ENCODE data around the gene ADAM12. TPM values are rescaled to one million over a fixed set of nuclear protein-coding genes. Genes with fewer than 3 reads are reported as not detected.

The ADAM12 gene, protein sequence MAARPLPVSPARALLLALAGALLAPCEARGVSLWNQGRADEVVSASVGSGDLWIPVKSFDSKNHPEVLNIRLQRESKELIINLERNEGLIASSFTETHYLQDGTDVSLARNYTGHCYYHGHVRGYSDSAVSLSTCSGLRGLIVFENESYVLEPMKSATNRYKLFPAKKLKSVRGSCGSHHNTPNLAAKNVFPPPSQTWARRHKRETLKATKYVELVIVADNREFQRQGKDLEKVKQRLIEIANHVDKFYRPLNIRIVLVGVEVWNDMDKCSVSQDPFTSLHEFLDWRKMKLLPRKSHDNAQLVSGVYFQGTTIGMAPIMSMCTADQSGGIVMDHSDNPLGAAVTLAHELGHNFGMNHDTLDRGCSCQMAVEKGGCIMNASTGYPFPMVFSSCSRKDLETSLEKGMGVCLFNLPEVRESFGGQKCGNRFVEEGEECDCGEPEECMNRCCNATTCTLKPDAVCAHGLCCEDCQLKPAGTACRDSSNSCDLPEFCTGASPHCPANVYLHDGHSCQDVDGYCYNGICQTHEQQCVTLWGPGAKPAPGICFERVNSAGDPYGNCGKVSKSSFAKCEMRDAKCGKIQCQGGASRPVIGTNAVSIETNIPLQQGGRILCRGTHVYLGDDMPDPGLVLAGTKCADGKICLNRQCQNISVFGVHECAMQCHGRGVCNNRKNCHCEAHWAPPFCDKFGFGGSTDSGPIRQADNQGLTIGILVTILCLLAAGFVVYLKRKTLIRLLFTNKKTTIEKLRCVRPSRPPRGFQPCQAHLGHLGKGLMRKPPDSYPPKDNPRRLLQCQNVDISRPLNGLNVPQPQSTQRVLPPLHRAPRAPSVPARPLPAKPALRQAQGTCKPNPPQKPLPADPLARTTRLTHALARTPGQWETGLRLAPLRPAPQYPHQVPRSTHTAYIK
- total RNA-seq (under 1 TPM; 0.14 to 0.82 (median 0.46) TPM), polyA plus RNA-seq (under 1 TPM in 2 of 3 donors, not detected in 1; under 0.01 to 0.80 TPM)

DNA sequence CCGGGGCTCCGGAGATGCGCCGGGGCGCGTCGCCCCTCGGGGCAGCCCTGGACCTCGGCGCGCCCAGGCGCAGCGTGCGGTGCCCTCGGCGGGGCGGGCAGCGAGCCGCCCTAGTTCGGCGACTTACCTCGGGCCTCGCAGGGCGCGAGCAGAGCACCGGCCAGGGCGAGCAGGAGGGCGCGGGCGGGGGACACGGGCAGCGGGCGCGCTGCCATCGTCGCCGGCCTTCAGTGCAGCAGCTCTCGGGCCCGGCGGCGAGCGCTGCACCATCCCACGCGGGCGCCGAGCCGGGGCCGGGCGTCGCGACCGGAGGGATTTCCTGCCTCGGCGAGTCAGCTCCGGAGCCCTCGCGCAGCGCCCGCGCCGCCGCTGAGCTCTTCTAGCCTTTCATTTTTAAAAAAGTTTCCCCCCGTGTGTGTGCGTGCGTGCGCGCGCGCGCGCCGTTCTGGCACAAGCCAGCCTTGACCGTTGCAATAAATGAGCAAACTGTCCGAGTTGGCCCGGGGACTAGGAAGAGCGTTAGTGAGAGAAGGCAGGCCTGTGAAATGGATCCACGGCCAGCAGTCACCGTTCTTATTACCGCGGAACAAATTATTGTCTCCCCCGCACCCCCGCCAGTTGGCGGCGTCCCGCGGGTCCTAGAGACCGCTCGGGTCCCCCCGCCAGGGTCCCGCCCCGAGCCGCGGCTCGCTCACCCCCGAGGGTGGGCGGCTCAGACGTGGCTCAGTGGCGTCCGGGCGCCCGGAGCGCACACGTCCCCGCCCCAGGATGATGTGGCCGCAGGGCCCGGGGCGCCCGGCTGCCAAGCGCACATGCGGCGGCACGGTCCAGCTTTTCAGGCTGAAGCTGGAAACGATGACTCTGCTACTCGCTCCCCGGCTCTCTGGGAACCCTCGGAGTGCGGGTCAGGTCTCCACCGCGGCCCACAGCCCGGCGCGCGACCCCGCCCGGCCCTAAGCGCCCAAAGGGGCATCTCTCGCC is at the start of gene ADAM12:
ADAM12 (minus strand) TSS at position 547 of the 981 bp plus-strand sequence; CDS start at position 215, 332 bp downstream.
- Histone ChIP-seq H3K4me3 (peak within 1 kb of the TSS; percentile 21 to 53 (median 48)), H3K27me3 (peaks cover 13 to 45% (median 17%) of the 10 kb centered on the region in 3 donors), H3K27ac (peak within 1 kb of the TSS in 2 of 4 donors; percentile 26 to 34), H3K36me3 (no peaks in the 10 kb centered on the region), H3K4me1 (peaks cover 0 to 20% (median 19%) of the 10 kb centered on the region in 4 donors), H3K9me3 (no peaks in the 10 kb centered on the region)
- TF ChIP-seq POLR2A (IDR thresholded peaks at IDR 0.05) = no peak
- TF ChIP-seq, protein P1, sequence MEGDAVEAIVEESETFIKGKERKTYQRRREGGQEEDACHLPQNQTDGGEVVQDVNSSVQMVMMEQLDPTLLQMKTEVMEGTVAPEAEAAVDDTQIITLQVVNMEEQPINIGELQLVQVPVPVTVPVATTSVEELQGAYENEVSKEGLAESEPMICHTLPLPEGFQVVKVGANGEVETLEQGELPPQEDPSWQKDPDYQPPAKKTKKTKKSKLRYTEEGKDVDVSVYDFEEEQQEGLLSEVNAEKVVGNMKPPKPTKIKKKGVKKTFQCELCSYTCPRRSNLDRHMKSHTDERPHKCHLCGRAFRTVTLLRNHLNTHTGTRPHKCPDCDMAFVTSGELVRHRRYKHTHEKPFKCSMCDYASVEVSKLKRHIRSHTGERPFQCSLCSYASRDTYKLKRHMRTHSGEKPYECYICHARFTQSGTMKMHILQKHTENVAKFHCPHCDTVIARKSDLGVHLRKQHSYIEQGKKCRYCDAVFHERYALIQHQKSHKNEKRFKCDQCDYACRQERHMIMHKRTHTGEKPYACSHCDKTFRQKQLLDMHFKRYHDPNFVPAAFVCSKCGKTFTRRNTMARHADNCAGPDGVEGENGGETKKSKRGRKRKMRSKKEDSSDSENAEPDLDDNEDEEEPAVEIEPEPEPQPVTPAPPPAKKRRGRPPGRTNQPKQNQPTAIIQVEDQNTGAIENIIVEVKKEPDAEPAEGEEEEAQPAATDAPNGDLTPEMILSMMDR (IDR thresholded peaks at IDR 0.05) = no peak
- intact Hi-C loops (cut with DNase I) = loop anchor here (10.0 kb wide), 1 partner anchor 403 kb away; no protein-coding TSS in a partner anchor
- 4% methylated on average over 127 of the region's 127 CpGs for WGBS, 2 donors
- peak; percentile 80 for DNase-seq

DNA sequence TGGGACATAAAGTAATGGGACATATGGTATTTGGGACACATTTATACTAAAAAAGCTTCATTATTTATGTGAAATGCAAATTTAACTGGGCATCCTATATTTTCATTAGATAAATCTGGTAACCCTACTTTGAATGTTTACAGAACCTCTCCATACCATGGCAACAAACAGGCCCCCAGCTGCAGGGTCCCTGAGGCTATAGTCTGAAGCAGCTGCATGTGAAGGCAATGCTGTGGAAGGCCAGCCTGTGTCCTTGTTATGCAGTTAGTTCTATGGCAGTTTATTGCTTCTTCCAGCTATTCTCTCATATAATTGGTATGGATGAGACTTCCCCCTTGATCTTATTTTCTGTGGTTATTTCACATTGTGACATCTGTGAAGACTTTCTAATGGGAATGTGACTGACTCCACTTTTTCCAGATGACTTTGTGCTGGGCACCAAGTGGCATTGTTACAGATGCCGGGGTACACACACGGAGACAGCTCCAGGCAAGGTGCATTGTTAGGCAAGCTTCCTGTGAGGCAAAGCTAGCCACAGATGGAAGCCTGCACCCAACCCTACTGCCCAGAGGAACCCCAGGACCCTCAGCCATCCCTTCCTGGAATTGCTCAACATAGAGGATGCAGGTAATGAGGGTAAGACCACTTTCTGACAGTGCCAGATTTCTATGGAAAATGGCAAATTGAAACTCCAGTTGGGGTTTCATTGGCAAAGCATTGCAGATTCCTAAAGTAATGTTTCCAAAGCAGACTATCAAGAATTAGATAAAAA is 49.5 kb upstream of the ADAM12 start:
- Histone ChIP-seq H3K9me3 (peaks cover 0 to 5% (median 0%) of the 10 kb centered on the region in 4 donors), H3K36me3 (no peaks in the 10 kb centered on the region), H3K27ac (no peak overlapping the region), H3K27me3 (no peaks in the 10 kb centered on the region), H3K4me1 (no peaks in the 10 kb centered on the region), H3K4me3 (no peak overlapping the region)
- WGBS, 2 donors = 67 to 92% methylated on average over 2 of the region's 2 CpGs
- intact Hi-C loops (cut with DNase I) = no loop called here
- TF ChIP-seq EP300 (IDR thresholded peaks at IDR 0.05) (no peak), POLR2AphosphoS5 (IDR thresholded peaks at IDR 0.05) (no peak), POLR2A (IDR thresholded peaks at IDR 0.05) (no peak)
- TF ChIP-seq, protein P1 (IDR thresholded peaks at IDR 0.05) = no peak
- no peak for DNase-seq

DNA sequence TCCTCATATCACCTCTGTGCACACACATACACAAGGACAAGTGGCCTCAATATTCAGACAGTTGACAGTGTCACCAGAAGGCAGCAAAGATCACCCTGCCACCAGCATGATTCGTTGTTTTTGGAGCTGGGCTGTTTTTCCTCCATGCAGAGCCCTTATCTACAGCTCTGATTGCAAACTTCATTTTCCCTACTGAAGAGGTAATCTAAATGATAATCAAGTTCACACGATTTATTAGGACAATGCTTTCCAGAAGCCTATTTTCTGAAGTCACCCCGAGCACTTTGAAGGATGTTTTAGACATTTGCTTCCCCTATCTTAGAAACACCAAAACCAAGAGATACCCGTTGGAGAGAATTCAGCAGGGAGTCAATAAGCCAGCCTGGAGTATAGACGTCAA is 46.0 kb upstream of the ADAM12 start:
- intact Hi-C loops (cut with DNase I) = no loop called here
- 37 to 67% methylated on average over 5 of the region's 5 CpGs for WGBS, 2 donors
- DNase-seq = no peak

More for the DNA sequence above, 46.0 kb upstream of the ADAM12 start:
- Histone ChIP-seq H3K9me3 (no peaks in the 10 kb centered on the region), H3K27ac (no peak overlapping the region), H3K4me3 (no peak overlapping the region), H3K4me1 (no peaks in the 10 kb centered on the region), H3K27me3 (no peaks in the 10 kb centered on the region), H3K36me3 (no peaks in the 10 kb centered on the region)
- TF ChIP-seq POLR2A (IDR thresholded peaks at IDR 0.05) (no peak), POLR2AphosphoS5 (IDR thresholded peaks at IDR 0.05) (no peak), EP300 (IDR thresholded peaks at IDR 0.05) (no peak)
- TF ChIP-seq, protein P1 (IDR thresholded peaks at IDR 0.05) = no peak

All from sigmoid colon (tissue), 7 donors.